Left ventricle myocardium superior (tissue), 1 donor: ENCODE measurements around the gene FXYD5. TPM values are rescaled to one million over a fixed set of nuclear protein-coding genes. Genes with fewer than 3 reads are reported as not detected.

Source experiments
- ATAC-seq: fragments of 200-7000 bp; cut with Tn5 transposase; one replicate; pipeline ENCODE4 v1.9.1; 2020; ENCODE audit warnings: mild to moderate bottlenecking, moderate library complexity
- DNase-seq: peaks from one replicate; pipeline ENCODE4 v3.0.0-alpha.2; 2020
- intact Hi-C: fragments of 100-400 bp; cut with micrococcal nuclease; formaldehyde crosslinking; loops from one replicate; pipeline ENCODE4 v1.11.0; 2022
- long read RNA-seq: library from polyadenylated mRNA; unstranded; transcript quantifications from one replicate; pipeline ENCODE4 v2.0.0, GENCODE V29; 2021
- total RNA-seq: library from RNA; stranded (reverse); fragmentation: NEBNext Ultra II Directional; extraction: Animal tissue kit (Norgen Biotek cat#: 25700); gene quantifications from one replicate; pipeline ENCODE4 v1.2.1, GENCODE V29; 2021
- donor health status: DM: no; HTN: yes; CAD: no; lungs with severe emphysema.

The FXYD5 gene
- total RNA-seq: 21.2 TPM
- long read RNA-seq, partial matches to known transcripts: 0 of 2 reads
- long read RNA-seq, other reads (novel, unspliced or antisense): 0 of 2 reads

- peak; percentile 92 for ATAC-seq
- intact Hi-C loops: no loop called here
- DNase-seq: peak; percentile 79
Observed at GRCh38 chr19:35154525-35155406, at the start of gene FXYD5. Gene FXYD5 (plus strand): TSS chr19:35154735. CDS start chr19:35155551, 816 bp downstream.

- DNase-seq (no peak), ATAC-seq (no peak)
- intact Hi-C loops: no loop called here
Observed at GRCh38 chr19:35105047-35105410, 49.5 kb upstream of the FXYD5 start.

- intact Hi-C loops: no loop called here
- DNase-seq (no peak), ATAC-seq (no peak)
Observed at GRCh38 chr19:35105411-35106290, 48.9 kb upstream of the FXYD5 start.

DNA sequence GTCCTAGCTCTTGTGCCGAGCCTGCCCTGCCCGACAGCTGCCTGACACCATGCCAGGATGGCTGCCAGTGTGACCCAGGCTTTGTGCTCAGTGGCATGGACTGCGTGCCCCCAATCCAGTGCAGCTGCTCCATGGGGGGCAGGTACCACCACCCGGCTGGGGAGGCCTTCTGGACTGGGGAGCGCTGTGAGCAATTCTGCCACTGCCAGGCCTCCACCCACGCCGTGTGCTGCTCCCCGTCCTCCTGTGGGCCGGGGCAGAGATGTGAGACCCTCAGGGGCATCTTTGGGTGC, 48.3 kb upstream of the FXYD5 start:
- ATAC-seq (no peak), DNase-seq (no peak)
- intact Hi-C loops: no loop called here

DNA sequence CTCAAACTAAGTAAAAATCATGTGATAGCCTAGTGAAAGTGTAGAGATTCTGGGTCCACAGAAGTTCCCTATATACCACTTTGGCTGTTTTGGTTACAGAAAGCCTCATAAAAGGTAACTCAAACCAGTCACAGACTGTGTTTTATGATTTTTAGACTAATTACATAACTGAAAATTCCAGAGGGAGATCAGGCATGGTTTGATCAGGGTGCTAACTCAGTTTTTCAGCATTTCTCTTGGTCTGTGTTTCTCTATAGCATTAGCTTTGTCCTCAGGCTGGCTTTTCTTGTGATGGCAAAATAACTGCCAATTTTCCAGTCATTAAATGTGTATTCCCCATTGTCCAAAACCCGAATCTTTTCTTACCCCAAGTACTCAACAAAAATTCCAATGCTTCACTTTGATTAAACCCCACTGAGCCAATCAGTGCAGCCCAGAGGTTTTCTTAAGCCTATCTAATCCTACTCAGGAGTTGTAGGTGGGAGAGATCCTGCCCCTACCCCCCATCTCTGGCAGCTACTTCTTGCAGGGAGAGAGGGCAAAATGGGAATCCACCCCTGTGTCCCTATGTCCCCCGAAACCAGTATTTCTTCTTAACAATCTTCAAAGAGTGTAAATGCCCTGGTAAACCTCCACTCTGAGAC, 47.5 kb upstream of the FXYD5 start:
- no peak for DNase-seq
- no peak for ATAC-seq
- intact Hi-C loops: no loop called here

- DNase-seq (no peak), ATAC-seq (peak; percentile 64)
- intact Hi-C loops: no loop called here
Observed at GRCh38 chr19:35107545-35107944, 47.0 kb upstream of the FXYD5 start.

GRCh38 chr19:35108730-35109129, 45.8 kb upstream of the FXYD5 start:
- ATAC-seq: no peak
- no peak for DNase-seq
- intact Hi-C loops: no loop called here

GRCh38 chr19:35109395-35110112, 45.0 kb upstream of the FXYD5 start:
- DNase-seq (no peak), ATAC-seq (no peak)
- intact Hi-C loops: no loop called here

GRCh38 chr19:35110974-35111373, 43.6 kb upstream of the FXYD5 start:
- ATAC-seq (no peak), DNase-seq (no peak)
- intact Hi-C loops: no loop called here

GRCh38 chr19:35112995-35113688, 41.4 kb upstream of the FXYD5 start:
- ATAC-seq (no peak), DNase-seq (no peak)
- intact Hi-C loops: no loop called here

GRCh38 chr19:35114353-35115176, 40.0 kb upstream of the FXYD5 start:
- intact Hi-C loops: no loop called here
- DNase-seq (peak; percentile 84), ATAC-seq (peak; percentile 86)

DNA sequence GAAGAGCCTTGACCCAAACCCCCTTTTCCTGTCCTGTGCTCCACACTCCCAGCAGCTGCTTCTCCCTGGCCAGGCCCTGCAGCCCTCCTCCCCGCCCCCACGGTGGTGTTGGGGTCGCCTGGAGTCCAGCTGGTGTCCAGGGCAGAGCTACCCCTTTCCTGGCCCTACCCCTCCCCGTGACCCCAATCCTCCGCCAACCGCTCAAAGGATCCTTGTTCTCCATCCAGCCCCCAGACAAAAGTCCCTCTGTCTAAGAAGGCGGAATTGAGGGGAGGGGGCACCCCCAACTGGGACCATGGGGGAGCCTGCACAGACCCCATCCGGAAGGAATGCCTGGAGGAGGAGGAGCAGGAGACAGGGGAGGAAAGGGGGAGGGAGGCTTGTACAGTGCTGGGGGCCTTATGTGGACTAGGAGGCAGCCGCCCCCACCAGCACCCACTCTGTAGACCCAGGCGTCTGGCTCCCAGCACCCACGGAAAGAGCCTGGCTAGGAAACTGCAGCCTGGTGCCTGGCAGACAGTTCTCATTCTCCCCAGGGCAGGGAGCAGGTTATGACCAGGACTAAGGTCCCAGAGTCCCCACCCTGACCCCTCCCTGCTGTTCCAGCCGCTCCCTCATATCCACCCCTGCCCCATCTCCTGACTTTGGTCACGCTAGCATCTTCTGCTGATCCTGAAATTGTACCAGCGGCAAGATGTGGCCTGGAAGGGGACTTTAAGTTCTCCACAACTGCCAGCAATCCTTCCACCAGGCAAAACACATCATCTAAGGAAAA, 39.2 kb upstream of the FXYD5 start, which contains the start of gene FXYD3:
FXYD3 (plus strand) TSS at position 647 of the 775 bp plus-strand sequence. CDS start 3,554 bp downstream, outside the sequence.
- ATAC-seq (peak; percentile 41), DNase-seq (no peak)
- intact Hi-C loops: no loop called here

DNA sequence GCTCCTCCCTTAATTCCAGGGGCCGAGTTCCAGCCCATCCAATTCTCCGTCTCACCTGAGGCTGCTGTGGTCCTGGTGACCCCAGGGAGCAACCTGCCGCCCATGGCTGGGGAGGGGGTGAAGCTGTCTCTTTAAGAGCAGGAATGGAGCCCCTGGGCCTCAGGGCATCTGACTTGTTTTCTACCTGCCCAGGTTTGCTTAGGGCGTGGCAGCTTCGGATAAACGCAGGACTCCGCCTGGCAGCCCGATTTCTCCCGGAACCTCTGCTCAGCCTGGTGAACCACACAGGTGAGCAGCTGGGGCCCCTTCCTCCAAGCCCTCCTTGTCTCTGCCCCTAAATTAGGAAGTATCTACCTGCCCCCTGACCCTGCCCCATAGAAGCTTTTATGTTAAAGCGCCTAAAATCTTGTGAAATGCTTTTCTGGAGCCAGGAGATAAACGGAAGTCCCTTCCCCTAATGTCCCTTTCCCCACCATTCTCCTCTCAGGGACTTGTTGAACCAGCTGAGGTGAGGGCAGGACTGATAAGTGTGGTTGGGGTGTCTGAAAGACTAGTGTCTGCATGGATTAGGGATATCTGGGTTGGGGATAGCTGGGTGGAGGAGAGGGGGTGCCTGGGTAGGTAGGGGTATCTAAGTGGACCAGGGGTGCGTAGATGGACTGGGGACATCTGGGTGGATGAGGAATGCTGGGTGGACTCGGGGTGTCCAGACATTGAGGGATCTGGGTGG, 38.3 kb upstream of the FXYD5 start:
- intact Hi-C loops: no loop called here
- ATAC-seq (no peak), DNase-seq (no peak)

GRCh38 chr19:35117116-35117515, 37.4 kb upstream of the FXYD5 start:
- DNase-seq (no peak), ATAC-seq (no peak)
- intact Hi-C loops: no loop called here

- DNase-seq: no peak
- intact Hi-C loops: no loop called here
- ATAC-seq: no peak
Observed at GRCh38 chr19:35117799-35118198, 36.7 kb upstream of the FXYD5 start.

GRCh38 chr19:35118268-35119020, 36.1 kb upstream of the FXYD5 start:
- ATAC-seq (peak; percentile 22), DNase-seq (no peak)
- intact Hi-C loops: no loop called here
